Liver (tissue), 9 donors: ENCODE data around the gene ATP1A3. TPM values are rescaled to one million over a fixed set of nuclear protein-coding genes. Genes with fewer than 3 reads are reported as not detected.

ENCODE experiments used
- DNase-seq: peaks from one replicate; pipeline ENCODE4 v3.0.0-alpha.2; 2017; ENCODE audit warnings: low spot score
- H3K27ac ChIP-seq, 2 donors: one replicate each; pipeline ENCODE4 v1.7.0; 2013; ENCODE audit warnings: inconsistent platforms in 2 of 2, low read length in 2 of 2, control low read depth in 1 of 2, low read depth in 1 of 2, mild to moderate bottlenecking in 1 of 2
- H3K27me3 ChIP-seq, 4 donors: one replicate each; pipeline versions ENCODE4 v1.6.1 to v1.7.0; 2013; ENCODE audit warnings: low read length in 3 of 4, inconsistent platforms in 1 of 4, mild to moderate bottlenecking in 1 of 4, moderate library complexity in 1 of 4; ENCODE audit not compliant: control insufficient read depth in 4 of 4, insufficient read depth in 4 of 4
- H3K36me3 ChIP-seq, 4 donors: one replicate each; pipeline versions ENCODE4 v1.6.1 to v1.7.0; 2013; ENCODE audit warnings: low read length in 3 of 4, mild to moderate bottlenecking in 3 of 4, low read depth in 1 of 4, moderate library complexity in 1 of 4; ENCODE audit not compliant: control insufficient read depth in 4 of 4, insufficient read depth in 3 of 4
- H3K4me1 ChIP-seq, 4 donors: one replicate each; pipeline versions ENCODE4 v1.6.1 to v1.7.0; 2013; ENCODE audit warnings: low read length in 3 of 4, mild to moderate bottlenecking in 3 of 4, moderate library complexity in 1 of 4; ENCODE audit not compliant: control insufficient read depth in 4 of 4, insufficient read depth in 4 of 4
- H3K4me3 ChIP-seq, 3 donors: one replicate each; pipeline versions ENCODE4 v1.6.1 to v1.7.0; 2013; ENCODE audit warnings: low read length in 3 of 3, control low read depth in 1 of 3, low read depth in 1 of 3, mild to moderate bottlenecking in 1 of 3
- H3K9ac ChIP-seq, 2 donors: one replicate each; pipeline ENCODE4 v1.7.0; 2013; ENCODE audit warnings: low read length in 2 of 2, mild to moderate bottlenecking in 2 of 2, moderate library complexity in 2 of 2, control low read depth in 1 of 2, low read depth in 1 of 2
- H3K9me3 ChIP-seq, 4 donors: one replicate each; pipeline versions ENCODE4 v1.6.1 to v1.7.0; 2013; ENCODE audit warnings: low read length in 3 of 4; ENCODE audit not compliant: control insufficient read depth in 4 of 4
- EGR1 ChIP-seq, 2 donors: IDR thresholded peaks; 2 replicates each; pipeline ENCODE4 v1.6.1; 2016 to 2018; ENCODE audit warnings: antibody characterized with exemption in 2 of 2, low read depth in 2 of 2
- FOXA1 ChIP-seq: IDR thresholded peaks from 2 replicates; pipeline ENCODE4 v1.6.1; 2016; ENCODE audit warnings: antibody characterized with exemption
- FOXA2 ChIP-seq: IDR thresholded peaks from 2 replicates; pipeline ENCODE4 v1.6.1; 2016; ENCODE audit warnings: antibody characterized with exemption
- GABPA ChIP-seq, 2 donors: IDR thresholded peaks in 1 of 2; conservative IDR thresholded peaks in 1 of 2; 2 replicates each; pipeline ENCODE4 v1.6.1; 2016; ENCODE audit warnings: antibody characterized with exemption in 2 of 2, mild to moderate bottlenecking in 1 of 2, moderate library complexity in 1 of 2
- HNF4A ChIP-seq, 2 donors: conservative IDR thresholded peaks; 2 replicates each; pipeline ENCODE4 v1.6.1; 2016; ENCODE audit warnings: antibody characterized with exemption in 2 of 2, mild to moderate bottlenecking in 2 of 2
- JUND ChIP-seq, 2 donors: IDR thresholded peaks; 2 replicates each; pipeline ENCODE4 v1.6.1; 2016; ENCODE audit warnings: antibody characterized with exemption in 2 of 2
- NR2F2 ChIP-seq: IDR thresholded peaks from 2 replicates; pipeline ENCODE4 v1.6.1; 2016; ENCODE audit warnings: antibody characterized with exemption
- RAD21 ChIP-seq, 2 donors: IDR thresholded peaks; 2 replicates each; pipeline ENCODE4 v1.6.1; 2016; ENCODE audit warnings: antibody characterized with exemption in 2 of 2, mild to moderate bottlenecking in 2 of 2
- RXRA ChIP-seq, 2 donors: IDR thresholded peaks; 2 replicates each; pipeline ENCODE4 v1.6.1; 2017 to 2018; ENCODE audit warnings: antibody characterized with exemption in 2 of 2, mild to moderate bottlenecking in 1 of 2
- SP1 ChIP-seq: IDR thresholded peaks from 2 replicates; pipeline ENCODE4 v1.6.1; 2018; ENCODE audit warnings: antibody characterized with exemption, mild to moderate bottlenecking
- TAF1 ChIP-seq: conservative IDR thresholded peaks from 2 replicates; pipeline ENCODE4 v1.6.1; 2016; ENCODE audit warnings: antibody characterized with exemption, mild to moderate bottlenecking
- YY1 ChIP-seq: IDR thresholded peaks from 2 replicates; pipeline ENCODE4 v1.6.1; 2016; ENCODE audit warnings: antibody characterized with exemption, mild to moderate bottlenecking
- WGBS: extraction: QIAGEN DNeasy Blood & Tissue Kit; methylation state at CpG from one replicate; pipeline ENCODE4 v1.1.7; 2013; 5-methylcytosine and 5-hydroxymethylcytosine counted together
- polyA plus RNA-seq, 2 donors: library from polyadenylated mRNA; stranded (reverse) in 1 of 2; unstranded in 1 of 2; fragments of 200-250 nt in 1 of 2; fragments of >200 nt in 1 of 2; fragmentation: Nextera tagmentation in 1 of 2; extraction: Ambion mirVana in 1 of 2; gene quantifications; one replicate each; pipeline versions ENCODE4 v1.2.1 to v1.2.3, GENCODE V29; 2013 to 2015
- total RNA-seq, 2 donors: library from RNA; depleted of rRNA; stranded (reverse); fragments of >200 nt; gene quantifications; one replicate each; pipeline ENCODE4 v1.2.3, GENCODE V29; 2014
- TF ChIP-seq, protein P1 (sequence below): IDR thresholded peaks from 2 replicates; pipeline ENCODE4 v1.6.1; 2016; ENCODE audit warnings: antibody characterized with exemption
- TF ChIP-seq, protein P2 (sequence below): fragments of 150-350 bp; IDR thresholded peaks from 2 replicates; pipeline ENCODE4 v1.5.1; 2017; ENCODE audit warnings: improper control_type of control experiment, low read depth, low read length; ENCODE audit not compliant: missing input control
- TF ChIP-seq, protein P3 (sequence below): IDR thresholded peaks from 2 replicates; pipeline ENCODE4 v1.6.1; 2016; ENCODE audit warnings: antibody characterized with exemption, mild to moderate bottlenecking
- TF ChIP-seq, protein P4 (sequence below): IDR thresholded peaks from 2 replicates; pipeline ENCODE4 v1.6.1; 2016; ENCODE audit warnings: antibody characterized with exemption
- TF ChIP-seq, protein P5 (sequence below): IDR thresholded peaks from 2 replicates; pipeline ENCODE4 v1.6.1; 2016; ENCODE audit warnings: antibody characterized with exemption
- donor health status: healthy.
- donor health status: healthy.
- donor health status: healthy.
- donor health status: healthy.
- donor health status: healthy.

Gene ATP1A3
- total and polyA plus RNA-seq, 4 donors = 0.05 to 0.09 (median 0.08) TPM; not detected in 1

DNA sequence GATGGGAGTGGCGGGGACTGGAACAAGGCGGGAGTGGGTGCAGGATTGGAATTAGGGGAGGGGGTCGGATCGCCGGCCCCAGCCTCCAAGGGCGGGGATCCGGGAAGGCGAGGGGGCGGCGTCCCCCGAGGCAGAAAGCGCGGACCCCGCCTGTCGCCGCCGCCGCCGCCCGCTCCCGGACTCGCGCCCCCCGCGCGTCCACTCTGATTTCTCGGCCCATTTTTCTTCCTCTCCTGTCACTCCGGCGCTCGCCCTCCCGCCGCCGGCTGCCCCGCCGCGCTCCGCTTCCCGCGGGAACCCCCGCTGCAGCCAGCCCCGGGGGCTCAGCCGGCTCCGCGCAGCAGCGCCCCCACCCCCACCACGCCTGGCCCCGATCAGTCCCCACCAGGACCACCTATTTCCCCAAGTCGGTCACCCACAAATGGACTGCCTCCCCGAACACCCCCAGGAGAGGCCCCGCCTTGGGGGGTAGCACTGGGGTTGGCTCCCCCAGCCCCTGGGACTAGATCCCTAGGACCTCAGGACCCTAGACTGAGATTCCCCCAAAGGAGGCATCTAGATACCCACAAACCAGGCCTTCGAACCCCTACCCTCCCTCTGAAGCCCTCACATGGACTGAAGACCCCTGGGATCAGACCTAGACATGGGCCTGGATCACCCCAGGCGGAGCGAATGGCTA is 53.2 kb downstream of the ATP1A3 start:
- no peak for TF ChIP-seq GABPA (IDR thresholded peaks at IDR 0.05 in 1 of 2, conservative IDR thresholded peaks at IDR 0.05 in 1 of 2)
- TF ChIP-seq, protein P1, sequence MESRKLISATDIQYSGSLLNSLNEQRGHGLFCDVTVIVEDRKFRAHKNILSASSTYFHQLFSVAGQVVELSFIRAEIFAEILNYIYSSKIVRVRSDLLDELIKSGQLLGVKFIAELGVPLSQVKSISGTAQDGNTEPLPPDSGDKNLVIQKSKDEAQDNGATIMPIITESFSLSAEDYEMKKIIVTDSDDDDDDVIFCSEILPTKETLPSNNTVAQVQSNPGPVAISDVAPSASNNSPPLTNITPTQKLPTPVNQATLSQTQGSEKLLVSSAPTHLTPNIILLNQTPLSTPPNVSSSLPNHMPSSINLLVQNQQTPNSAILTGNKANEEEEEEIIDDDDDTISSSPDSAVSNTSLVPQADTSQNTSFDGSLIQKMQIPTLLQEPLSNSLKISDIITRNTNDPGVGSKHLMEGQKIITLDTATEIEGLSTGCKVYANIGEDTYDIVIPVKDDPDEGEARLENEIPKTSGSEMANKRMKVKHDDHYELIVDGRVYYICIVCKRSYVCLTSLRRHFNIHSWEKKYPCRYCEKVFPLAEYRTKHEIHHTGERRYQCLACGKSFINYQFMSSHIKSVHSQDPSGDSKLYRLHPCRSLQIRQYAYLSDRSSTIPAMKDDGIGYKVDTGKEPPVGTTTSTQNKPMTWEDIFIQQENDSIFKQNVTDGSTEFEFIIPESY = no peak
- TF ChIP-seq, protein P2, sequence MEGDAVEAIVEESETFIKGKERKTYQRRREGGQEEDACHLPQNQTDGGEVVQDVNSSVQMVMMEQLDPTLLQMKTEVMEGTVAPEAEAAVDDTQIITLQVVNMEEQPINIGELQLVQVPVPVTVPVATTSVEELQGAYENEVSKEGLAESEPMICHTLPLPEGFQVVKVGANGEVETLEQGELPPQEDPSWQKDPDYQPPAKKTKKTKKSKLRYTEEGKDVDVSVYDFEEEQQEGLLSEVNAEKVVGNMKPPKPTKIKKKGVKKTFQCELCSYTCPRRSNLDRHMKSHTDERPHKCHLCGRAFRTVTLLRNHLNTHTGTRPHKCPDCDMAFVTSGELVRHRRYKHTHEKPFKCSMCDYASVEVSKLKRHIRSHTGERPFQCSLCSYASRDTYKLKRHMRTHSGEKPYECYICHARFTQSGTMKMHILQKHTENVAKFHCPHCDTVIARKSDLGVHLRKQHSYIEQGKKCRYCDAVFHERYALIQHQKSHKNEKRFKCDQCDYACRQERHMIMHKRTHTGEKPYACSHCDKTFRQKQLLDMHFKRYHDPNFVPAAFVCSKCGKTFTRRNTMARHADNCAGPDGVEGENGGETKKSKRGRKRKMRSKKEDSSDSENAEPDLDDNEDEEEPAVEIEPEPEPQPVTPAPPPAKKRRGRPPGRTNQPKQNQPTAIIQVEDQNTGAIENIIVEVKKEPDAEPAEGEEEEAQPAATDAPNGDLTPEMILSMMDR = no peak
- TF ChIP-seq RXRA (IDR thresholded peaks at IDR 0.05) = no peak
- no peak for TF ChIP-seq EGR1 (IDR thresholded peaks at IDR 0.05; ENCODE audit: low read depth in 2 of 2)
- TF ChIP-seq, protein P3, sequence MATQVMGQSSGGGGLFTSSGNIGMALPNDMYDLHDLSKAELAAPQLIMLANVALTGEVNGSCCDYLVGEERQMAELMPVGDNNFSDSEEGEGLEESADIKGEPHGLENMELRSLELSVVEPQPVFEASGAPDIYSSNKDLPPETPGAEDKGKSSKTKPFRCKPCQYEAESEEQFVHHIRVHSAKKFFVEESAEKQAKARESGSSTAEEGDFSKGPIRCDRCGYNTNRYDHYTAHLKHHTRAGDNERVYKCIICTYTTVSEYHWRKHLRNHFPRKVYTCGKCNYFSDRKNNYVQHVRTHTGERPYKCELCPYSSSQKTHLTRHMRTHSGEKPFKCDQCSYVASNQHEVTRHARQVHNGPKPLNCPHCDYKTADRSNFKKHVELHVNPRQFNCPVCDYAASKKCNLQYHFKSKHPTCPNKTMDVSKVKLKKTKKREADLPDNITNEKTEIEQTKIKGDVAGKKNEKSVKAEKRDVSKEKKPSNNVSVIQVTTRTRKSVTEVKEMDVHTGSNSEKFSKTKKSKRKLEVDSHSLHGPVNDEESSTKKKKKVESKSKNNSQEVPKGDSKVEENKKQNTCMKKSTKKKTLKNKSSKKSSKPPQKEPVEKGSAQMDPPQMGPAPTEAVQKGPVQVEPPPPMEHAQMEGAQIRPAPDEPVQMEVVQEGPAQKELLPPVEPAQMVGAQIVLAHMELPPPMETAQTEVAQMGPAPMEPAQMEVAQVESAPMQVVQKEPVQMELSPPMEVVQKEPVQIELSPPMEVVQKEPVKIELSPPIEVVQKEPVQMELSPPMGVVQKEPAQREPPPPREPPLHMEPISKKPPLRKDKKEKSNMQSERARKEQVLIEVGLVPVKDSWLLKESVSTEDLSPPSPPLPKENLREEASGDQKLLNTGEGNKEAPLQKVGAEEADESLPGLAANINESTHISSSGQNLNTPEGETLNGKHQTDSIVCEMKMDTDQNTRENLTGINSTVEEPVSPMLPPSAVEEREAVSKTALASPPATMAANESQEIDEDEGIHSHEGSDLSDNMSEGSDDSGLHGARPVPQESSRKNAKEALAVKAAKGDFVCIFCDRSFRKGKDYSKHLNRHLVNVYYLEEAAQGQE = no peak
- TF ChIP-seq, protein P4, sequence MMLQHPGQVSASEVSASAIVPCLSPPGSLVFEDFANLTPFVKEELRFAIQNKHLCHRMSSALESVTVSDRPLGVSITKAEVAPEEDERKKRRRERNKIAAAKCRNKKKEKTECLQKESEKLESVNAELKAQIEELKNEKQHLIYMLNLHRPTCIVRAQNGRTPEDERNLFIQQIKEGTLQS = no peak
- no peak for TF ChIP-seq FOXA1
- TF ChIP-seq RAD21 (IDR thresholded peaks at IDR 0.05) = no peak
- TF ChIP-seq, protein P5, sequence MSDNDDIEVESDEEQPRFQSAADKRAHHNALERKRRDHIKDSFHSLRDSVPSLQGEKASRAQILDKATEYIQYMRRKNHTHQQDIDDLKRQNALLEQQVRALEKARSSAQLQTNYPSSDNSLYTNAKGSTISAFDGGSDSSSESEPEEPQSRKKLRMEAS = no peak
- TF ChIP-seq YY1 = no peak
- no peak for TF ChIP-seq JUND (IDR thresholded peaks at IDR 0.05)
- TF ChIP-seq FOXA2 = no peak
- TF ChIP-seq NR2F2 = no peak
- TF ChIP-seq TAF1 = no peak
- TF ChIP-seq HNF4A (conservative IDR thresholded peaks at IDR 0.05) = no peak
- no peak for TF ChIP-seq SP1
- H3K9ac ChIP-seq = no peak overlapping the region
- H3K4me1 ChIP-seq = peaks cover 0 to 10% (median 3%) of the 10 kb centered on the region in 4 donors
- 12% methylated on average over 53 of the region's 53 CpGs for WGBS
- peaks cover 0 to 9% (median 0%) of the 10 kb centered on the region in 4 donors for H3K27me3 ChIP-seq
- no peaks in the 10 kb centered on the region for H3K36me3 ChIP-seq
- peak overlapping the region in 1 of 3 donors; percentile 58 for H3K4me3 ChIP-seq
- H3K9me3 ChIP-seq = no peaks in the 10 kb centered on the region
- H3K27ac ChIP-seq = no peak overlapping the region
- no peak for DNase-seq
